ENCODE results near the gene CEP72.

Gene CEP72

GRCh38 chr5:640461-641330 lies 28.6 kb downstream of the CEP72 start:
- FAIRE-seq = no peak

GRCh38 chr5:641331-641765 lies 29.2 kb downstream of the CEP72 start:
- no peak for FAIRE-seq

GRCh38 chr5:642481-642880 lies 30.3 kb downstream of the CEP72 start:
- FAIRE-seq = no peak

GRCh38 chr5:643351-643801 lies 31.2 kb downstream of the CEP72 start:
- FAIRE-seq = no peak

- no peak for FAIRE-seq
These were observed 31.7 kb downstream of the CEP72 start for GRCh38 chr5:643811-644271.

GRCh38 chr5:644509-644908 lies 32.4 kb downstream of the CEP72 start:
- no peak for FAIRE-seq

- no peak for FAIRE-seq
These were observed 32.8 kb downstream of the CEP72 start for GRCh38 chr5:644971-645370.

GRCh38 chr5:645421-645820 lies 33.3 kb downstream of the CEP72 start:
- no peak for FAIRE-seq

GRCh38 chr5:646396-647201 lies 34.5 kb downstream of the CEP72 start:
- FAIRE-seq = no peak

- no peak for FAIRE-seq
These were observed 35.2 kb downstream of the CEP72 start for GRCh38 chr5:647311-647710.

- no peak for FAIRE-seq
These were observed 35.6 kb downstream of the CEP72 start for GRCh38 chr5:647727-648126.

GRCh38 chr5:651296-652022 lies 39.3 kb downstream of the CEP72 start:
- FAIRE-seq = no peak

GRCh38 chr5:652023-652515 lies 39.9 kb downstream of the CEP72 start:
- no peak for FAIRE-seq

- FAIRE-seq = no peak
These were observed 40.7 kb downstream of the CEP72 start for GRCh38 chr5:652773-653350.

- FAIRE-seq = no peak
These were observed 42.1 kb downstream of the CEP72 start for GRCh38 chr5:654071-654778.

GRCh38 chr5:655406-655805 lies 43.3 kb downstream of the CEP72 start:
- no peak for FAIRE-seq

GRCh38 chr5:657570-657969 lies 45.4 kb downstream of the CEP72 start:
- no peak for FAIRE-seq

- FAIRE-seq = no peak
These were observed 46.0 kb downstream of the CEP72 start for GRCh38 chr5:658103-658502.

- FAIRE-seq = no peak
These were observed 47.5 kb downstream of the CEP72 start for GRCh38 chr5:659496-660263.

GRCh38 chr5:660491-661030 lies 48.4 kb downstream of the CEP72 start:
- no peak for FAIRE-seq

All from islet of Langerhans (tissue), 1 donor.